Liver (tissue), 9 donors: ENCODE data around the gene ATP6V0E1. TPM values are rescaled to one million over a fixed set of nuclear protein-coding genes. Genes with fewer than 3 reads are reported as not detected.

ENCODE experiments used
- DNase-seq: peaks from one replicate; pipeline ENCODE4 v3.0.0-alpha.2; 2017; ENCODE audit warnings: low spot score
- H3K27ac ChIP-seq, 2 donors: one replicate each; pipeline ENCODE4 v1.7.0; 2013; ENCODE audit warnings: inconsistent platforms in 2 of 2, low read length in 2 of 2, control low read depth in 1 of 2, low read depth in 1 of 2, mild to moderate bottlenecking in 1 of 2
- H3K27me3 ChIP-seq, 4 donors: one replicate each; pipeline versions ENCODE4 v1.6.1 to v1.7.0; 2013; ENCODE audit warnings: low read length in 3 of 4, inconsistent platforms in 1 of 4, mild to moderate bottlenecking in 1 of 4, moderate library complexity in 1 of 4; ENCODE audit not compliant: control insufficient read depth in 4 of 4, insufficient read depth in 4 of 4
- H3K36me3 ChIP-seq, 4 donors: one replicate each; pipeline versions ENCODE4 v1.6.1 to v1.7.0; 2013; ENCODE audit warnings: low read length in 3 of 4, mild to moderate bottlenecking in 3 of 4, low read depth in 1 of 4, moderate library complexity in 1 of 4; ENCODE audit not compliant: control insufficient read depth in 4 of 4, insufficient read depth in 3 of 4
- H3K4me1 ChIP-seq, 4 donors: one replicate each; pipeline versions ENCODE4 v1.6.1 to v1.7.0; 2013; ENCODE audit warnings: low read length in 3 of 4, mild to moderate bottlenecking in 3 of 4, moderate library complexity in 1 of 4; ENCODE audit not compliant: control insufficient read depth in 4 of 4, insufficient read depth in 4 of 4
- H3K4me3 ChIP-seq, 3 donors: one replicate each; pipeline versions ENCODE4 v1.6.1 to v1.7.0; 2013; ENCODE audit warnings: low read length in 3 of 3, control low read depth in 1 of 3, low read depth in 1 of 3, mild to moderate bottlenecking in 1 of 3
- H3K9ac ChIP-seq, 2 donors: one replicate each; pipeline ENCODE4 v1.7.0; 2013; ENCODE audit warnings: low read length in 2 of 2, mild to moderate bottlenecking in 2 of 2, moderate library complexity in 2 of 2, control low read depth in 1 of 2, low read depth in 1 of 2
- H3K9me3 ChIP-seq, 4 donors: one replicate each; pipeline versions ENCODE4 v1.6.1 to v1.7.0; 2013; ENCODE audit warnings: low read length in 3 of 4; ENCODE audit not compliant: control insufficient read depth in 4 of 4
- ATF3 ChIP-seq: IDR thresholded peaks from 2 replicates; pipeline ENCODE4 v1.6.1; 2016; ENCODE audit warnings: antibody characterized with exemption
- EGR1 ChIP-seq, 2 donors: IDR thresholded peaks; 2 replicates each; pipeline ENCODE4 v1.6.1; 2016 to 2018; ENCODE audit warnings: antibody characterized with exemption in 2 of 2, low read depth in 2 of 2
- FOXA1 ChIP-seq: IDR thresholded peaks from 2 replicates; pipeline ENCODE4 v1.6.1; 2016; ENCODE audit warnings: antibody characterized with exemption
- FOXA2 ChIP-seq: IDR thresholded peaks from 2 replicates; pipeline ENCODE4 v1.6.1; 2016; ENCODE audit warnings: antibody characterized with exemption
- GABPA ChIP-seq, 2 donors: IDR thresholded peaks in 1 of 2; conservative IDR thresholded peaks in 1 of 2; 2 replicates each; pipeline ENCODE4 v1.6.1; 2016; ENCODE audit warnings: antibody characterized with exemption in 2 of 2, mild to moderate bottlenecking in 1 of 2, moderate library complexity in 1 of 2
- HNF4A ChIP-seq, 2 donors: conservative IDR thresholded peaks; 2 replicates each; pipeline ENCODE4 v1.6.1; 2016; ENCODE audit warnings: antibody characterized with exemption in 2 of 2, mild to moderate bottlenecking in 2 of 2
- HNF4G ChIP-seq: IDR thresholded peaks from 2 replicates; pipeline ENCODE4 v1.6.1; 2016; ENCODE audit warnings: antibody characterized with exemption
- JUND ChIP-seq, 2 donors: IDR thresholded peaks; 2 replicates each; pipeline ENCODE4 v1.6.1; 2016; ENCODE audit warnings: antibody characterized with exemption in 2 of 2
- MAX ChIP-seq: IDR thresholded peaks from 2 replicates; pipeline ENCODE4 v1.6.1; 2016; ENCODE audit warnings: antibody characterized with exemption
- NR2F2 ChIP-seq: IDR thresholded peaks from 2 replicates; pipeline ENCODE4 v1.6.1; 2016; ENCODE audit warnings: antibody characterized with exemption
- RAD21 ChIP-seq, 2 donors: IDR thresholded peaks; 2 replicates each; pipeline ENCODE4 v1.6.1; 2016; ENCODE audit warnings: antibody characterized with exemption in 2 of 2, mild to moderate bottlenecking in 2 of 2
- REST ChIP-seq: IDR thresholded peaks from 2 replicates; pipeline ENCODE4 v1.6.1; 2016; ENCODE audit warnings: antibody characterized with exemption, mild to moderate bottlenecking
- RXRA ChIP-seq, 2 donors: IDR thresholded peaks; 2 replicates each; pipeline ENCODE4 v1.6.1; 2017 to 2018; ENCODE audit warnings: antibody characterized with exemption in 2 of 2, mild to moderate bottlenecking in 1 of 2
- SP1 ChIP-seq: IDR thresholded peaks from 2 replicates; pipeline ENCODE4 v1.6.1; 2018; ENCODE audit warnings: antibody characterized with exemption, mild to moderate bottlenecking
- TAF1 ChIP-seq: conservative IDR thresholded peaks from 2 replicates; pipeline ENCODE4 v1.6.1; 2016; ENCODE audit warnings: antibody characterized with exemption, mild to moderate bottlenecking
- YY1 ChIP-seq: IDR thresholded peaks from 2 replicates; pipeline ENCODE4 v1.6.1; 2016; ENCODE audit warnings: antibody characterized with exemption, mild to moderate bottlenecking
- WGBS: extraction: QIAGEN DNeasy Blood & Tissue Kit; methylation state at CpG from one replicate; pipeline ENCODE4 v1.1.7; 2013; 5-methylcytosine and 5-hydroxymethylcytosine counted together
- polyA plus RNA-seq, 2 donors: library from polyadenylated mRNA; stranded (reverse) in 1 of 2; unstranded in 1 of 2; fragments of 200-250 nt in 1 of 2; fragments of >200 nt in 1 of 2; fragmentation: Nextera tagmentation in 1 of 2; extraction: Ambion mirVana in 1 of 2; gene quantifications; one replicate each; pipeline versions ENCODE4 v1.2.1 to v1.2.3, GENCODE V29; 2013 to 2015
- total RNA-seq, 2 donors: library from RNA; depleted of rRNA; stranded (reverse); fragments of >200 nt; gene quantifications; one replicate each; pipeline ENCODE4 v1.2.3, GENCODE V29; 2014
- TF ChIP-seq, protein P1 (sequence below): IDR thresholded peaks from 2 replicates; pipeline ENCODE4 v1.6.1; 2016; ENCODE audit warnings: antibody characterized with exemption
- TF ChIP-seq, protein P2 (sequence below): fragments of 150-350 bp; IDR thresholded peaks from 2 replicates; pipeline ENCODE4 v1.5.1; 2017; ENCODE audit warnings: improper control_type of control experiment, low read depth, low read length; ENCODE audit not compliant: missing input control
- donor health status: healthy.
- donor health status: healthy.
- donor health status: healthy.
- donor health status: healthy.
- donor health status: healthy.

Gene ATP6V0E1
- total and polyA plus RNA-seq, 4 donors = 56.6 to 396 (median 111) TPM

- DNase-seq = no peak
- Histone ChIP-seq H3K9me3 (no peaks in the 10 kb centered on the region), H3K4me1 (peaks cover 0 to 18% (median 11%) of the 10 kb centered on the region in 4 donors), H3K36me3 (peaks cover 2 to 8% (median 6%) of the 10 kb centered on the region in 4 donors), H3K4me3 (no peak overlapping the region), H3K9ac (no peak overlapping the region), H3K27me3 (no peaks in the 10 kb centered on the region), H3K27ac (no peak overlapping the region)
- TF ChIP-seq, protein P1, sequence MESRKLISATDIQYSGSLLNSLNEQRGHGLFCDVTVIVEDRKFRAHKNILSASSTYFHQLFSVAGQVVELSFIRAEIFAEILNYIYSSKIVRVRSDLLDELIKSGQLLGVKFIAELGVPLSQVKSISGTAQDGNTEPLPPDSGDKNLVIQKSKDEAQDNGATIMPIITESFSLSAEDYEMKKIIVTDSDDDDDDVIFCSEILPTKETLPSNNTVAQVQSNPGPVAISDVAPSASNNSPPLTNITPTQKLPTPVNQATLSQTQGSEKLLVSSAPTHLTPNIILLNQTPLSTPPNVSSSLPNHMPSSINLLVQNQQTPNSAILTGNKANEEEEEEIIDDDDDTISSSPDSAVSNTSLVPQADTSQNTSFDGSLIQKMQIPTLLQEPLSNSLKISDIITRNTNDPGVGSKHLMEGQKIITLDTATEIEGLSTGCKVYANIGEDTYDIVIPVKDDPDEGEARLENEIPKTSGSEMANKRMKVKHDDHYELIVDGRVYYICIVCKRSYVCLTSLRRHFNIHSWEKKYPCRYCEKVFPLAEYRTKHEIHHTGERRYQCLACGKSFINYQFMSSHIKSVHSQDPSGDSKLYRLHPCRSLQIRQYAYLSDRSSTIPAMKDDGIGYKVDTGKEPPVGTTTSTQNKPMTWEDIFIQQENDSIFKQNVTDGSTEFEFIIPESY = no peak
- TF ChIP-seq MAX (no peak), RAD21 (IDR thresholded peaks at IDR 0.05) (no peak), HNF4A (conservative IDR thresholded peaks at IDR 0.05) (no peak), RXRA (IDR thresholded peaks at IDR 0.05) (no peak)
- 85% methylated on average over 3 of the region's 3 CpGs for WGBS
Measured at GRCh38 chr5:172956228-172956627, 27.3 kb upstream of the ATP6V0E1 start.

GRCh38 chr5:172956936-172957335, 26.6 kb upstream of the ATP6V0E1 start:
- WGBS = 80% methylated on average over 4 of the region's 4 CpGs
- no peak for TF ChIP-seq YY1
- TF ChIP-seq, protein P2, sequence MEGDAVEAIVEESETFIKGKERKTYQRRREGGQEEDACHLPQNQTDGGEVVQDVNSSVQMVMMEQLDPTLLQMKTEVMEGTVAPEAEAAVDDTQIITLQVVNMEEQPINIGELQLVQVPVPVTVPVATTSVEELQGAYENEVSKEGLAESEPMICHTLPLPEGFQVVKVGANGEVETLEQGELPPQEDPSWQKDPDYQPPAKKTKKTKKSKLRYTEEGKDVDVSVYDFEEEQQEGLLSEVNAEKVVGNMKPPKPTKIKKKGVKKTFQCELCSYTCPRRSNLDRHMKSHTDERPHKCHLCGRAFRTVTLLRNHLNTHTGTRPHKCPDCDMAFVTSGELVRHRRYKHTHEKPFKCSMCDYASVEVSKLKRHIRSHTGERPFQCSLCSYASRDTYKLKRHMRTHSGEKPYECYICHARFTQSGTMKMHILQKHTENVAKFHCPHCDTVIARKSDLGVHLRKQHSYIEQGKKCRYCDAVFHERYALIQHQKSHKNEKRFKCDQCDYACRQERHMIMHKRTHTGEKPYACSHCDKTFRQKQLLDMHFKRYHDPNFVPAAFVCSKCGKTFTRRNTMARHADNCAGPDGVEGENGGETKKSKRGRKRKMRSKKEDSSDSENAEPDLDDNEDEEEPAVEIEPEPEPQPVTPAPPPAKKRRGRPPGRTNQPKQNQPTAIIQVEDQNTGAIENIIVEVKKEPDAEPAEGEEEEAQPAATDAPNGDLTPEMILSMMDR = no peak
- TF ChIP-seq, protein P1 = no peak
- TF ChIP-seq JUND (IDR thresholded peaks at IDR 0.05) = no peak
- TF ChIP-seq FOXA2 = no peak
- no peak for TF ChIP-seq GABPA (IDR thresholded peaks at IDR 0.05 in 1 of 2, conservative IDR thresholded peaks at IDR 0.05 in 1 of 2)
- no peak for TF ChIP-seq EGR1 (IDR thresholded peaks at IDR 0.05; ENCODE audit: low read depth in 2 of 2)
- no peak for TF ChIP-seq RXRA (IDR thresholded peaks at IDR 0.05)
- no peak for TF ChIP-seq ATF3
- TF ChIP-seq REST = no peak
- no peak for TF ChIP-seq RAD21 (IDR thresholded peaks at IDR 0.05)
- no peak for TF ChIP-seq NR2F2
- TF ChIP-seq MAX = no peak
- no peak for TF ChIP-seq TAF1
- TF ChIP-seq SP1 = no peak
- TF ChIP-seq HNF4A (conservative IDR thresholded peaks at IDR 0.05) = no peak
- TF ChIP-seq HNF4G = no peak
- TF ChIP-seq FOXA1 = no peak
- Histone ChIP-seq H3K27ac (no peak overlapping the region), H3K4me1 (peaks cover 0 to 18% (median 11%) of the 10 kb centered on the region in 4 donors), H3K36me3 (peaks cover 0 to 8% (median 3%) of the 10 kb centered on the region in 4 donors), H3K9me3 (no peaks in the 10 kb centered on the region), H3K27me3 (no peaks in the 10 kb centered on the region), H3K9ac (no peak overlapping the region), H3K4me3 (no peak overlapping the region)
- no peak for DNase-seq
